NCI-H187 treated with DMSO at 0.1 percent for 48 hours (cell line): ENCODE data around the gene CRTC1.

ENCODE experiments used
- DNase-seq: peaks from one replicate; lab custom pipeline; 2025; lab: John Stamatoyannopoulos, UW

The CRTC1 gene

DNA sequence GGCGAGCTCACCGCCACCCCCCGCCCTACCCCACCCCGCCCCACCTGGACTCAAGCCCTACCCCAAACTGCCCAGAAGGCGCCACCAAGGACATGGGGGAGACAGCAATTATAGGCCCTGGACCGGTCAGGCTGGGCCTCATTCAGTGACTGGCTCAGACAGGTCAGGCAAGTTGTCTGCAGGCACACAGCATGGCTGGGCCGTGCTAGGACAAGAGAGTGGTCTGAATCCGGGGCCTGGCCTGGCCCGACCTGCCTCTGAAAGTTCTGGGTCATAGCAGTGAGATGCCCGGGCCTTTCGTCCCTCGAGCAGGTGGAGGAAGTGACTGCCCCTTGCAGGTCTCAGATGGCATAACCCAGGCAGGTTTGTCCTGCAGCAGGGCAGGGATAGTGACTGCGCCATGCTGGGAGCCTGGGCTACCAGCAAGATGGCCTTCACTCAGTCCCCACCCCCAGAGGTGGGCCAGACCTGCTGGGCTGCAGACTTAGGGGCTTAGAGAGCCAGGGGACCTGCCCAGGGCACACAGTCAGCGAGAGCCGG is 86.6 kb downstream of the CRTC1 start:
- no peak for DNase-seq

GRCh38 chr19:18770663-18771327 is 87.3 kb downstream of the CRTC1 start:
- no peak for DNase-seq

DNA sequence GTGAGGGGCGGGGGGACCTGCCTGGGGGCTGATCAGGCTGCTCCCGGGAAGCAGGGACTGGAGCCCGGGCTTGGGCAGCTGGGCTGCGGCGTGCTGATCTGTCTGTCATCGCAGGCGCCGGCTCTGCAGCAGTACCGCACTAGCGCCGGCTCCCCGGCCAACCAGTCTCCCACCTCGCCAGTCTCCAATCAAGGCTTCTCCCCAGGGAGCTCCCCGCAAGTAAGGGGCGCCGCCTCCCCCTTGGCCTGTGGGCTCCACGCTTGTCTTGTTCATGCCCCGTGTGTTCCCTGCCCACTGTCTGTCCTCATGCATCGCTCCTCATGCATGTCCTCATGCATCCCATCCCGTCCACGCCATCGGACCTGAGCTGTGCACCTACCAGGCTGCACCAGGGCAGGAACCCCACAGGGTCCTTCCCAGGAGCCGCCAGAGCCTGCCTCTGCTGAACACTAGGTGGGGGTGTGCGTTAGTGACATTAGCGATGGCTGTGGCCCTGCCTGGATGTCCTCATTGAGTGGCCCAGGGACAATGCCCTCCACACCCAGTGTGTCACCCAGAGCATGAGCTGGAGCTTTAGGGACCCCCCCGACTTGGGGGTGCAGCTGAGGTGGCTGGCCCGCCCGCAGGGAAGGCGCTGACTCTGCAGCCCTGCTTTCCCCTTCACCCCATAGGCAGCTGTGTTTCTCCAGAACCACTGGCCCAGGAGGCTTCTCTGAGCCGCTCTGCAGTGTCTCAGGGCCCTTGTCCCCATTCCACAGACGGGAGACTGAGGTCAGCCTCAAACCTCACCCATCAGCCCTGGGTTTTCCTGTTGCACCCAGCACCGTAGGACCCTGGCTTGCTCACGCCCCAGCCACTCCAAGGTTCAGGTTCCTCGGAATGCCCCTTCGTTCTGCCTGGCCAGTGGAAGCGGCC is 88.1 kb downstream of the CRTC1 start:
- DNase-seq: no peak

GRCh38 chr19:18772620-18773587 is 89.4 kb downstream of the CRTC1 start:
- DNase-seq: no peak

DNA sequence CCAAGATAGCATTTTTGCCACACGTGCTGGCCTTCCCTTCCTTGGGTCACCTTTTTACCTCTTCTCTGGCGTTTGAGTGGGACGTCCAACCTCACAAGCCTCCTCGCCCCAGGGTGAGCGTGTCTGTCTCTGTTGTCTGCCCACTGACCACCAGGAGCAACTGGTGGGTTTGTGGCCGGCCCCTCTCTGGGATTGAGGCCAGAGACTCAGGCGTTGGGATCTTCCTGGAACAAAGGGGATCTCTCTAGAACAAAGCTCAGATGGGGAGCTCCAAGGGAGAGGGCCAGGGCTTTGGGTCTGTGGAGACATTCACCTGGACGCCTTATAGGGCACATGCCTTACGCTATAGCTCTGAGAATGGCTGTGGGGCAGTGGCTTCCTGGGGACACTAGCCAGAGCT is 90.2 kb downstream of the CRTC1 start:
- DNase-seq: no peak

DNA sequence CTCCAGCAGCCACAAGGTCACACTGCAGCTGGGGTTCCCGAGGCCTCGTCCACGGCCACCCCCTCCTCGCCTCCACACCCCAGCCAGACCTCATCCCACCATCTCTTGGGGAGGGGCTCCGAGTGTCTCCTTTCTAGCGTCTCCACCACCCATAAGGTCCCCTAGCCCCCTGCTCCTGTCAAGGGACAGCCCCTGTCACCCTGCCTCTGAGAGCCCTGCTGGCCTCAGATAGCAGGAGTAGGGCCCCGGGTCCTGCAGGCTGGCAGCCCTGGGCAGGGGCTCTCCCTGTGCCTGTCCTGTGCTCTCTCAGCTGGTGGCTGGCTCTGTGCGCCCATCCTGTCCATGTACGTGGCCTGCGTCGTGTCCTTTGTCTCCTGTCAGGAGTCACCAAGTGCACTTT is 90.6 kb downstream of the CRTC1 start:
- DNase-seq: no peak

GRCh38 chr19:18774782-18775444 is 91.4 kb downstream of the CRTC1 start:
- no peak for DNase-seq

GRCh38 chr19:18775586-18776287 is 92.3 kb downstream of the CRTC1 start:
- DNase-seq: no peak

GRCh38 chr19:18776288-18776594 is 92.8 kb downstream of the CRTC1 start:
- no peak for DNase-seq

DNA sequence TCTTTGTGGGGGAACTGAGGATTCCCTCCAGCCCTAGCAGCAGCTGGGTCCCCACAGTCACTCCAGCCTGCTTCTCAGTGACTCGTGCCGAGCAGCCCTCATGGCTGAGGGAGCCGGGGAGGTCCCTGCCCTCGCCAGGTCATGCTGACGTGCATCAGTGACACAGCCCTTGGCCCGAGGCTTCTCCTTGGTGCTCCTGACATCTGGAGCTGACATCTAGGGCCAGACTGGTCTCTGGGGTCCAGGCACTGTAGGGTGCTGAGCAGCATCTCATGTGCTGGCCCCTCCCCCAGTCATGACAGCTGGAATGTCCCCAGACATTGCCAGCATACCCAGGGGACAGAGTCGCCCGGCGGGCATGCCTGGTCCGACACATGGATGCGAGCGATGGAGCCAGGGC is 93.3 kb downstream of the CRTC1 start:
- no peak for DNase-seq

DNA sequence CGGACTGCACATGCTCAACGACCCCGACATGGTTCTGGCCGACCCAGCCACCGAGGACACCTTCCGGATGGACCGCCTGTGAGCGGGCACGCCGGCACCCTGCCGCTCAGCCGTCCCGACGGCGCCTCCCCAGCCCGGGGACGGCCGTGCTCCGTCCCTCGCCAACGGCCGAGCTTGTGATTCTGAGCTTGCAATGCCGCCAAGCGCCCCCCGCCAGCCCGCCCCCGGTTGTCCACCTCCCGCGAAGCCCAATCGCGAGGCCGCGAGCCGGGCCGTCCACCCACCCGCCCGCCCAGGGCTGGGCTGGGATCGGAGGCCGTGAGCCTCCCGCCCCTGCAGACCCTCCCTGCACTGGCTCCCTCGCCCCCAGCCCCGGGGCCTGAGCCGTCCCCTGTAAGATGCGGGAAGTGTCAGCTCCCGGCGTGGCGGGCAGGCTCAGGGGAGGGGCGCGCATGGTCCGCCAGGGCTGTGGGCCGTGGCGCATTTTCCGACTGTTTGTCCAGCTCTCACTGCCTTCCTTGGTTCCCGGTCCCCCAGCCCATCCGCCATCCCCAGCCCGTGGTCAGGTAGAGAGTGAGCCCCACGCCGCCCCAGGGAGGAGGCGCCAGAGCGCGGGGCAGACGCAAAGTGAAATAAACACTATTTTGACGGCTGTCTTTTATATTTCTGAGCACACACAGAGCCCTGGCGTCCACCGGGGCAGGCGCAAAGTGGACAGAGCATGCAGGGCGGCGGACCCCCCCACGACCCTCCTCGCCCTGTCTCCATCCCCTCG is 94.0 kb downstream of the CRTC1 start:
- DNase-seq: no peak

- no peak for DNase-seq
These were observed 94.6 kb downstream of the CRTC1 start for GRCh38 chr19:18778076-18778389.

GRCh38 chr19:18778826-18779495 is 95.5 kb downstream of the CRTC1 start:
- no peak for DNase-seq

DNA sequence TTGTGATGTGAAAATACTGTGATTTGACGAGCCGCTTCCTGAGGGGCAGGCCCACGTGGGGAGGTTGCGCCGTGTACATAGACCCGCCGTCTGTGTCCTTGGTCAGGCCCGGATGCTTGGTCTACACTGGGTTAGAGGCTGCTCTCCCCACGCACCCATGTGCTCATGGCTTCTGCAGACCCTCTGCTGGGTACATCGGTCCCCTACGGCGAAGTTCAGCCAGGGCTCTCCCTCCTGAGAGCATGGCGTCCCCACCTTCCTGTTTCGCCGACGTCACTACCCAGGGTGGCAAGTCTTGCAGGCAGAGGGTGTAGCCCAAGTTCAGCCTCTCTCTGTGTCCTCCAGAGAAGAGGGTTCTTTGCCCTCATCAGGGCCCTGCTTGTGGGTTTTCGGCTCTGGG is 96.6 kb downstream of the CRTC1 start:
- no peak for DNase-seq

- DNase-seq: no peak
These were observed 97.2 kb downstream of the CRTC1 start for GRCh38 chr19:18780631-18781030.

GRCh38 chr19:18781047-18781600 is 97.6 kb downstream of the CRTC1 start:
- DNase-seq: no peak

DNA sequence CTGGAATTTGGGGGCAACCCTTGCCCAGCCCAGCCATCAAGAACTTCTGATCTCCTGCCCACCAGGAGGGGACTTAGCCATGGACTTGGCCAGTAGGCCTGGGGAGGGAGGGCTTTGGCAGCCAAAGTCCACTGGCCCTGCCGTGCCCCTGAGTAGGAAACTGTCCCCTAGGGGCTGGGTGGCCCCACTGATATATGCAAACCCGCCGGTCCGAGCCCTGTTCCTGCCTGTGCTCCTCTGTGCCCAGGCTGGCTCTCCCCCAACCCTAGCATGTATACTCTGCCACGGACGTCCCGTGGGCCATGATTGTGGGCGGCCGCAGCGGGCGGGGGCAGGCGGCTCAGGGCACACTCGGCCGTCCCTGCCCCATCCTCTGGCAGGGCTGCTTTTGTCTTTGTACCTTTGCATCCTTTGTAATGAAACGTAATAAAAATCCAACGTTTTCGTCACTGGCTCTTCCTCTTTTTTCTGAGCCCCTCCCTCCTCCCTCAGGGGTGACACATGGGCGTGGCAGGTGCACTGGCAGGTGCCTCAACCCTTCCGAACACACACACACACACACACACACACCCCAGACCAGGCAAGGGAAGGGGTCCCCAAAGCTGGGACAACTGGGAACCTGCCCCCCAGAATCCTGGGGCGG is 98.5 kb downstream of the CRTC1 start:
- no peak for DNase-seq

- DNase-seq: no peak
These were observed 99.2 kb downstream of the CRTC1 start for GRCh38 chr19:18782559-18783225.
